Retinal pigment epithelial cell (primary cell): ENCODE measurements around the gene ATXN7L2.
"Not testable (repeated sequence)": the region's sequence is repeated elsewhere in the genome, so short reads cannot be mapped to it uniquely, and the experiment has no call there.

Experiments used
- DNase-seq: peaks from one replicate; pipeline ENCODE4 v3.0.0-alpha.2; 2010; ENCODE audit warnings: low read depth
- H3K4me3 ChIP-seq: 2 replicates; pipeline ENCODE4 v1.5.1; 2011; ENCODE audit warnings: mild to moderate bottlenecking, low read length, control low read depth, moderate library complexity
- TF ChIP-seq, protein P1 (sequence below): conservative IDR thresholded peaks from 2 replicates; pipeline ENCODE4 v1.5.1; 2011; ENCODE audit warnings: low read depth, low read length, control low read depth, inconsistent platforms

The ATXN7L2 gene, protein sequence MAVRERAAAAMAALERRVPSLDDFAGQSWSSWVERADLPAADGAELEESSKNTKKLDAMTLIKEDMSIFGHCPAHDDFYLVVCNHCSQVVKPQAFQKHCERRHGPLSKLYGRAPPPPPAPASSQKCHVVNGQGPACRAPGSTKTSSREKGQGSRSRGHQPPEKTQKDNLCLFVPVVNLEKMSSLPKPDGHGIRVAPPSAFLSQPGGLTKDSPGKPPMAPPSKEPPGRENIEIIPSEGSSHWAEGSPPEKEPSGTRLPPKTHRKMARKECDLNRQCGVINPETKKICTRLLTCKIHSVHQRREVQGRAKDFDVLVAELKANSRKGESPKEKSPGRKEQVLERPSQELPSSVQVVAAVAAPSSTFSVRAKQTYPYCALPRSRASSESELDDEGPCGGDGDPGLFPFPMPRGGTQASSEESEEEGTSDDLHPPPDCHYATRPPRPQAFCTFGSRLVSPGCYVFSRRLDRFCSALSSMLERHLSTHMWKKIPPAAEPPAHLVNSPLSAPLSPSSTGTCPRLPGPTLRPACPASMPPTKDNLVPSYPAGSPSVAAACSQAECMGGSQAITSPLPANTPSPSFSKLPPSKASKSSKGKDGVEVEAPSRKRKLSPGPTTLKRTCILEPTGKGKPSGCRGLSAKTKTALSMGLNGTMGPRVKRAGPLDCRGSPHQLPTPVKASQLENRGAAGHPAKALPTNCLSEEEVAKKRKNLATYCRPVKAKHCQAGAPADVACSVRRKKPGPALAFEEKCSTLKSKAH

DNA sequence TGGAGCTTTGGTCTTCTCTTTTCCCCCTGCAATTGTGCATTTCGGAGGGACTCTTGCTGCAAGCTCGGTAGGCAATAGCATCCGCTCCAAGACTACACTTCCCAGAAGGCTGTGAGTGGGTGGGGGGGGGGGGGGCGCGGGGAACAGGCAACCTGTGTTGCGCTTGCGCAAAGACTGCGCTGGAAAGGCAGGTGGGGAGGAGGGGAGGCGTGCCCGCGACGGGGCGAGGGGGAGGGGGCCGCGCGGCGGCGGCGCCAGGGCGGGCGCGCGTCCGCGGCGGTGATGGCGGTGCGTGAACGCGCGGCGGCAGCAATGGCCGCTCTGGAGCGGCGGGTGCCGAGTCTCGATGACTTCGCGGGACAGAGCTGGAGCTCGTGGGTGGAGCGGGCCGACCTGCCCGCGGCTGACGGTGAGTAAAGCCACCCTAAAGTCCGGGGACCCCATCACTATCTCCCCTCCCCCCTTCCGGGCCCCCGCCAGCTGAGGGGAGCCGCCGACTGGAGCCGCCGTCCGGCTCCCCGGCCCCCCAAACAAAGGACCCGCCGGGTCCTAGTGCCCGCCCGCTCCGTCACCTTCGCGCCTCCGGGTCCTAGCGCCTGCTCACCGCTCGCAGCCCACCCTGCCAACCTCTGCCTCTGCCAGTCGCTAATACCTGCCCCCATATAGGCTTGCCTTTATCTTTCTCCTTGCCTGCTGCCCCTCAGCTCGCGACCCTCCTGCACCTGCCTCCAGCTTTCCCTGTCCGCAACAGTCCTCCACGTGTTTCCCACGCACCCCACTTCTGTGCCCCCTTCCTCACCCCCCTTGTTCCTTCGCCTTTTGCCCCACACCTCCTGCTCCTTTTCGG, at the start of gene ATXN7L2:
TSS of gene ATXN7L2 (plus strand) at position 234 of the 847 bp plus-strand sequence. CDS start at position 283, 49 bp downstream.
- H3K4me3 ChIP-seq: peak within 1 kb of the TSS; percentile 87
- DNase-seq: no peak
- TF ChIP-seq, protein P1, sequence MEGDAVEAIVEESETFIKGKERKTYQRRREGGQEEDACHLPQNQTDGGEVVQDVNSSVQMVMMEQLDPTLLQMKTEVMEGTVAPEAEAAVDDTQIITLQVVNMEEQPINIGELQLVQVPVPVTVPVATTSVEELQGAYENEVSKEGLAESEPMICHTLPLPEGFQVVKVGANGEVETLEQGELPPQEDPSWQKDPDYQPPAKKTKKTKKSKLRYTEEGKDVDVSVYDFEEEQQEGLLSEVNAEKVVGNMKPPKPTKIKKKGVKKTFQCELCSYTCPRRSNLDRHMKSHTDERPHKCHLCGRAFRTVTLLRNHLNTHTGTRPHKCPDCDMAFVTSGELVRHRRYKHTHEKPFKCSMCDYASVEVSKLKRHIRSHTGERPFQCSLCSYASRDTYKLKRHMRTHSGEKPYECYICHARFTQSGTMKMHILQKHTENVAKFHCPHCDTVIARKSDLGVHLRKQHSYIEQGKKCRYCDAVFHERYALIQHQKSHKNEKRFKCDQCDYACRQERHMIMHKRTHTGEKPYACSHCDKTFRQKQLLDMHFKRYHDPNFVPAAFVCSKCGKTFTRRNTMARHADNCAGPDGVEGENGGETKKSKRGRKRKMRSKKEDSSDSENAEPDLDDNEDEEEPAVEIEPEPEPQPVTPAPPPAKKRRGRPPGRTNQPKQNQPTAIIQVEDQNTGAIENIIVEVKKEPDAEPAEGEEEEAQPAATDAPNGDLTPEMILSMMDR: no peak

GRCh38 chr1:109434484-109434883, 49.2 kb upstream of the ATXN7L2 start:
- TF ChIP-seq, protein P1: no peak

DNA sequence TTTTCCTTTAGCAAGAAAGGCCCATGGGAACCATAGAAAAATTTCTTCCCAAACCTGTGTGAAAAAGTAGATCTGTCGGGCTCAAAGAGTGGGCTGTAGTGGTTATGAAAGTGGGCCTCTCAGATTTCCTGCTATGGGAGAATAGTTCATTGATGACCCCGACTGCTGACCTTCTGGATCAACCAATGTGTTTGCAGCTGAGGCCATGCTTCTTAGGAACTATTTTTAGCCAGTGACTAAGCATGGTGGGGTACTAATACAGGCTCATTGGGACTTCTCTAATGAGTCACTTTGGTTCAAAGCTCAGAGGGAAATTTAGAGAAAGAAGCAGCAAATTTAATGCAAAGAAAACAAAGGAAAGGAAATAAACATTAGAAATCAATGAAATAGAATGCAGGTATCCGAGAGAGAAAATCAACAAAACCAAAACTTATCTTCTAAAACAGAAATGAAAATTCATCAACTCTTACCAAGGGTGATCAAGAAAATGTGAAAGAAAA, 44.9 kb upstream of the ATXN7L2 start:
- TF ChIP-seq, protein P1: no peak
- DNase-seq: peak; percentile 80
- H3K4me3 ChIP-seq: no peak overlapping the region

More at GRCh38 chr1:109434484-109434883, 49.2 kb upstream of the ATXN7L2 start:
- DNase-seq: no peak
- no peak overlapping the region for H3K4me3 ChIP-seq

DNA sequence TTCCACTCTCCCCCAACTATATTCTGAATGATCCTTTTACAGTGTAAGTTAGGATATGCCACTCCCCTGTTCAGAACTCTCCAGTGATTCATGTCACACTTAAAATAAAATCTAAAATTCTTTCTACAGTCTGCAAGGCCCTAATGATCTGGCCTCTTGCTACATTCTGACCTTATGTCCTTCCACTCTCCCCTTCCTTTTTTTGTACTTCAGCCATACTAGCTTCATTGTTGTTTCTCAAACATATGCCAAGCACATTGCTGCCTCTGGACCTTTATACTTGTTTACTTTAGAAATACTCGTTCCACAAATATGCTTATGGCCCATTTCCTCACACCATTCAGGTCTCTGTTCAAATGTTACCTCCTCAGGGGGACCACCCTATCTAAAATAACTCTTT, 42.6 kb upstream of the ATXN7L2 start:
- H3K4me3 ChIP-seq: no peak overlapping the region
- DNase-seq: no peak
- TF ChIP-seq, protein P1: no peak

GRCh38 chr1:109443476-109443875, 40.2 kb upstream of the ATXN7L2 start:
- TF ChIP-seq, protein P1: no peak
- no peak overlapping the region for H3K4me3 ChIP-seq
- no peak for DNase-seq

- H3K4me3 ChIP-seq: no peak overlapping the region
- DNase-seq: no peak
- TF ChIP-seq, protein P1: no peak
Observed at GRCh38 chr1:109444346-109444745, 39.4 kb upstream of the ATXN7L2 start.

DNA sequence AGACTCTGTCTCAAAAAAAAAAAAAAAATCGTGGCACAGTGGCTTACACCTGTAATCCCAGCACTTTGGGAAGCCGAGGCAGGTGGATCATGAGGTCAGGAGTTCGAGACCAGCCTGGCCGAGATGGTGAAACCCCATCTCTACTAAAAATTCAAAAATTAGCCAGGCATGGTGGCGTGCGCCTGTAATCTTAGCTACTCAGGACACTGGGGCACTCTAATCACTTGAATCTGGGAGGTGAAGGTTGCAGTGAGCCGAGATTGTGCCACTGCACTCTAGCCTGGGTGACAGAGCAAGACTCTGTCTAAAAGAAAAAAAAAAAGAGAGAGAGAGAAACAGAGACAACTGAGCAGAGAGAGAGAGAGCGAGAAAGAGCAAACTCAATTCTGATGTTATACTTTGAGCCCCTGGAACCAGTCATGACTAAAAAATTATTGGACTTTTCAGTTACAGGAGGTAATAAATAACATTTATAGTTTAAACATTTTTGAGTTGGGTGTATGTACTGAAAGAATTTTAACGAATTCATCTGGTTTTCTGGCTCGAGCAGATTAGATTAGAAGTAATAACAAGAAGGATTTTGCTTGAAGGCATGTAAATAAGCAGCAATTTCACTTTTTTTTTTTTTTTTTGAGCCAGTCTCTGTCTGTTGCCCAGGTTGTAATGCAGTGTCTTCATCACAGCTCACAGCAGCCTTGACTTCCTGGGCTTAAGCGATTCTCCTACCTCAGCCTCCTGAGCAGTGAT, 37.6 kb upstream of the ATXN7L2 start:
- not testable (repeated sequence) for DNase-seq, H3K4me3 ChIP-seq
